Prostate gland (tissue), 2 donors: ENCODE data around the gene QSOX1. TPM values are rescaled to one million over a fixed set of nuclear protein-coding genes. Genes with fewer than 3 reads are reported as not detected.

Experiments used
- DNase-seq: peaks from one replicate; pipeline ENCODE4 v3.0.0-alpha.2; 2019; ENCODE audit warnings: low spot score
- H3K27ac ChIP-seq, 2 donors: fragments of 200-600 bp; sonication (generic); 2 replicates each; pipeline ENCODE4 v1.5.1; 2017 to 2019
- H3K27me3 ChIP-seq: fragments of 200-600 bp; sonication (generic); replicated peaks from 2 replicates; pipeline ENCODE4 v1.5.1; 2019; ENCODE audit not compliant: insufficient read depth
- H3K36me3 ChIP-seq, 2 donors: fragments of 200-600 bp; sonication (generic); 1 replicate in 1 of 2; 2 replicates in 1 of 2; pipeline versions ENCODE4 v1.5.1 to v1.8.1; 2017 to 2019
- H3K4me1 ChIP-seq: fragments of 200-600 bp; sonication (generic); replicated peaks from 2 replicates; pipeline ENCODE4 v1.5.1; 2019
- H3K4me3 ChIP-seq, 2 donors: fragments of 200-600 bp; sonication (generic); 2 replicates each; pipeline ENCODE4 v1.5.1; 2017 to 2019
- H3K9me3 ChIP-seq: fragments of 200-600 bp; sonication (generic); 2 replicates; pipeline ENCODE4 v1.5.1; 2017
- CTCF ChIP-seq, 4 experiments: fragments of 200-600 bp in 2 of 4; fragments of 450-650 bp in 2 of 4; sonication (generic) in 2 of 4; IDR thresholded peaks; 1 replicate in 3 of 4; 2 replicates in 1 of 4; pipeline ENCODE4 v1.5.1; 2016 to 2019; ENCODE audit warnings: antibody characterized with exemption in 4 of 4, mild to moderate bottlenecking in 2 of 4, moderate library complexity in 2 of 4
- POLR2A ChIP-seq: fragments of 450-650 bp; IDR thresholded peaks from one replicate; pipeline ENCODE4 v1.6.1; 2016; ENCODE audit warnings: antibody characterized with exemption, mild to moderate bottlenecking
- POLR2AphosphoS5 ChIP-seq: sonication (generic); formaldehyde crosslinking; IDR thresholded peaks from one replicate; pipeline ENCODE4 v1.6.1; 2017; ENCODE audit warnings: antibody characterized with exemption
- WGBS: methylation state at CpG from one replicate; pipeline ENCODE4 v1.1.5; 2018; 5-methylcytosine and 5-hydroxymethylcytosine counted together
- intact Hi-C: fragments of 100-400 bp; cut with DNase I; formaldehyde crosslinking; loops from one replicate; pipeline ENCODE4 v1.14.2; 2022
- total RNA-seq, 2 donors: library from RNA; depleted of rRNA; stranded (reverse); fragments of >200 nt; gene quantifications; one replicate each; pipeline ENCODE4 v1.1.0, GENCODE V29; 2016

QSOX1 gene
- total RNA-seq, 2 donors from 2014 or later, result 77.3 to 471 TPM

DNA sequence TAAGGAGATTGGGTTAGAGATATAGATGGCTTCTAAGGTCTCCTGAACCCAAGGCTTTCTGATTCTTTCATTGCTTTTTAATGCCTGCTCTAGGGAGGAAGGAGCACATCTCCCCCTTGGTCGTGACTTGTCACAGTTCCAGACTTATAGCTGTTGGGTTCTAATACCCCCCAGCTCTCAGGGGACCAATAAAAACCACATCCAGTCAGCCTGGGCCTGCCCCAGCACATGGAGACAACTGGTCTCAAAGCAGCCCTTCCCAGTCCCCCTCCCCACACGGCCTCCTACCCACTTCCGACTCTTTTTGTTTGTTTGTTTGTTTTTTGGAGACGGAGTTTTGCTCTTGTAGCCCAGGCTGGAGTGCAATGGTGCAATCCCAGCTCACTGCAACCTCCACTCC, 23.3 kb downstream of the QSOX1 start:
- no peaks in the 10 kb centered on the region for H3K9me3 ChIP-seq
- no peak for DNase-seq
- H3K4me3 ChIP-seq, result no peak overlapping the region
- intact Hi-C loops, result loop anchor here (5.0 kb wide), 2 partner anchors 81 to 311 kb away; no protein-coding TSS in a partner anchor
- WGBS, result 76% methylated on average over 4 of the region's 4 CpGs
- H3K36me3 ChIP-seq, result no peaks in the 10 kb centered on the region
- no peaks in the 10 kb centered on the region for H3K27me3 ChIP-seq
- no peak for TF ChIP-seq CTCF (IDR thresholded peaks at IDR 0.05)
- TF ChIP-seq POLR2AphosphoS5, result no peak
- TF ChIP-seq POLR2A, result no peak
- no peak overlapping the region for H3K27ac ChIP-seq
- H3K4me1 ChIP-seq, result no peaks in the 10 kb centered on the region

- Histone ChIP-seq H3K27me3 (no peaks in the 10 kb centered on the region), H3K4me3 (no peak overlapping the region), H3K4me1 (no peaks in the 10 kb centered on the region), H3K36me3 (no peaks in the 10 kb centered on the region), H3K27ac (no peak overlapping the region), H3K9me3 (no peaks in the 10 kb centered on the region)
- intact Hi-C loops, result loop anchor here (5.0 kb wide), 2 partner anchors 81 to 311 kb away; no protein-coding TSS in a partner anchor
- WGBS, result 47% methylated on average over 12 of the region's 12 CpGs
- peak; percentile 34 for DNase-seq
- TF ChIP-seq CTCF (IDR thresholded peaks at IDR 0.05) (peak; percentile 85 to 86 (median 85)), POLR2A (no peak), POLR2AphosphoS5 (no peak)
Observed at GRCh38 chr1:180178511-180179161, 24.0 kb downstream of the QSOX1 start.

- Histone ChIP-seq H3K9me3 (no peaks in the 10 kb centered on the region), H3K4me1 (no peaks in the 10 kb centered on the region), H3K36me3 (no peaks in the 10 kb centered on the region), H3K27ac (no peak overlapping the region), H3K27me3 (no peaks in the 10 kb centered on the region), H3K4me3 (no peak overlapping the region)
- intact Hi-C loops, result loop anchor here (5.0 kb wide), 2 partner anchors 82 to 312 kb away; no protein-coding TSS in a partner anchor
- TF ChIP-seq POLR2A (no peak), POLR2AphosphoS5 (no peak), CTCF (IDR thresholded peaks at IDR 0.05) (no peak)
- no peak for DNase-seq
- WGBS, result 91% methylated on average over 12 of the region's 12 CpGs
Observed at GRCh38 chr1:180179162-180179957, 24.7 kb downstream of the QSOX1 start.

DNA sequence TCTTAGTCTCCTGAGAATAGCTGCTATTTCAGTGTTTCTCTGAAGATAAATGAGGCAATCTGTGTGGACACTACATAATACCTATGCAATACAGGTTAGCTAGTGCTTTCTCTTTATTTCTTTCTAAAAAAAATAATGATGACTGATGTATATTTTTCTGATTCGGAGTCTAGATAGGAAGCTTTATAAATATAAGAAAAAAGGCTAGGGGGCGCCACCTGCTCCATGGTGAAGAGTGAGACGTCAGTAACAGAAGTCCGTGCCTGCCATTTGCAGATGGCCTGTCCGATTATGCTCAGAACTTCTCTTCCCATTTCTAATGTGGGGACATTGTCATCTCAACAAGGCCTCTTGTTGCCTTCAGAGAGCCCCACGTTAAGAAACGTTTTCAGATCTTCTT, 26.4 kb downstream of the QSOX1 start:
- intact Hi-C loops, result no loop called here
- Histone ChIP-seq H3K4me3 (no peak overlapping the region), H3K27me3 (no peaks in the 10 kb centered on the region), H3K9me3 (no peaks in the 10 kb centered on the region), H3K27ac (no peak overlapping the region), H3K36me3 (peaks cover 0 to 6% of the 10 kb centered on the region in 2 donors), H3K4me1 (no peaks in the 10 kb centered on the region)
- TF ChIP-seq POLR2AphosphoS5 (no peak), POLR2A (no peak), CTCF (IDR thresholded peaks at IDR 0.05) (no peak)
- no peak for DNase-seq
- 85% methylated on average over 7 of the region's 7 CpGs for WGBS
